Measurements from ENCODE around the gene MIB1.
"Not testable (repeated sequence)": the region's sequence is repeated elsewhere in the genome, so short reads cannot be mapped to it uniquely, and the experiment has no call there.

The MIB1 gene

GRCh38 chr18:21733011-21733410 is 7.6 kb upstream of the MIB1 start:
- no peaks in the 10 kb centered on the region for H3K9me3 ChIP-seq (replicated peaks; ENCODE audit: insufficient read depth, low read length)
- no peaks in the 10 kb centered on the region for H3K27me3 ChIP-seq (replicated peaks; ENCODE audit: insufficient read depth, low read length)
- H3K27ac ChIP-seq (ENCODE audit: low read length): no peak overlapping the region
- H4K20me1 ChIP-seq (ENCODE audit: insufficient read depth, low read length): no peaks in the 10 kb centered on the region
- H3K4me3 ChIP-seq (ENCODE audit: low read length): no peak overlapping the region
- no peaks in the 10 kb centered on the region for H3K9me2 ChIP-seq (replicated peaks; ENCODE audit: insufficient read depth, low read length)
- H2AFZ ChIP-seq (ENCODE audit: low read length): no peak overlapping the region
- H3K4me1 ChIP-seq (ENCODE audit: low read length): peaks cover 12% of the 10 kb centered on the region
- H3K4me2 ChIP-seq (ENCODE audit: low read depth, low read length): no peak overlapping the region
- H3K79me2 ChIP-seq (ENCODE audit: low read length): no peaks in the 10 kb centered on the region
- no peaks in the 10 kb centered on the region for H3K36me3 ChIP-seq (replicated peaks; ENCODE audit: insufficient read depth, low read length)
- no peaks in the 10 kb centered on the region; the same call in 1 of the 2 replicates for H3F3A ChIP-seq (ENCODE audit: insufficient read depth, low read length)
- TF ChIP-seq EZH2 (optimal IDR thresholded peaks at IDR 0.05; ENCODE audit: low read depth, low read length) (no peak), CTCF (IDR thresholded peaks at IDR 0.05; ENCODE audit: low read length) (no peak), EZH2phosphoT487 (IDR thresholded peaks at IDR 0.05; ENCODE audit: low read length) (no peak)
- no peak overlapping the region for H3K9ac ChIP-seq (ENCODE audit: low read length)
- no peak for DNase-seq

GRCh38 chr18:21735452-21736015 is 5.1 kb upstream of the MIB1 start:
- peaks cover 7% of the 10 kb centered on the region for H3F3A ChIP-seq (ENCODE audit: insufficient read depth, low read length)
- H2AFZ ChIP-seq (ENCODE audit: low read length): peak overlapping the region; percentile 80
- peak overlapping the region; percentile 79; the same call in 1 of the 2 replicates for H3K27ac ChIP-seq (ENCODE audit: low read length)
- peak; percentile 93 for DNase-seq
- no peak overlapping the region for H3K4me3 ChIP-seq (ENCODE audit: low read length)
- H3K4me1 ChIP-seq (ENCODE audit: low read length): peaks cover 12% of the 10 kb centered on the region
- H3K27me3 ChIP-seq (replicated peaks; ENCODE audit: insufficient read depth, low read length): no peaks in the 10 kb centered on the region
- TF ChIP-seq EZH2 (optimal IDR thresholded peaks at IDR 0.05; ENCODE audit: low read depth, low read length) (no peak), CTCF (IDR thresholded peaks at IDR 0.05; ENCODE audit: low read length) (no peak), EZH2phosphoT487 (IDR thresholded peaks at IDR 0.05; ENCODE audit: low read length) (no peak)
- H3K4me2 ChIP-seq (ENCODE audit: low read depth, low read length): peak overlapping the region; percentile 59; the same call in 1 of the 2 replicates
- peak overlapping the region; percentile 40; the same call in 1 of the 2 replicates for H3K9ac ChIP-seq (ENCODE audit: low read length)
- H3K36me3 ChIP-seq (replicated peaks; ENCODE audit: insufficient read depth, low read length): no peaks in the 10 kb centered on the region
- no peaks in the 10 kb centered on the region for H4K20me1 ChIP-seq (ENCODE audit: insufficient read depth, low read length)
- no peaks in the 10 kb centered on the region for H3K9me3 ChIP-seq (replicated peaks; ENCODE audit: insufficient read depth, low read length)
- H3K9me2 ChIP-seq (replicated peaks; ENCODE audit: insufficient read depth, low read length): no peaks in the 10 kb centered on the region
- no peaks in the 10 kb centered on the region for H3K79me2 ChIP-seq (ENCODE audit: low read length)

GRCh38 chr18:21736926-21737325 is 3.7 kb upstream of the MIB1 start:
- H3K27ac ChIP-seq (ENCODE audit: low read length); H3K9me2 ChIP-seq (replicated peaks; ENCODE audit: insufficient read depth, low read length); H3K9ac ChIP-seq (ENCODE audit: low read length); DNase-seq; H3K4me3 ChIP-seq (ENCODE audit: low read length); H3K9me3 ChIP-seq (replicated peaks; ENCODE audit: insufficient read depth, low read length); H3K27me3 ChIP-seq (replicated peaks; ENCODE audit: insufficient read depth, low read length); H4K20me1 ChIP-seq (ENCODE audit: insufficient read depth, low read length); H2AFZ ChIP-seq (ENCODE audit: low read length); H3K4me2 ChIP-seq (ENCODE audit: low read depth, low read length); H3K79me2 ChIP-seq (ENCODE audit: low read length); H3K36me3 ChIP-seq (replicated peaks; ENCODE audit: insufficient read depth, low read length): not testable (repeated sequence)
- H3K4me1 ChIP-seq (ENCODE audit: low read length): peaks cover 12% of the 10 kb centered on the region
- H3F3A ChIP-seq (ENCODE audit: insufficient read depth, low read length): peaks cover 10% of the 10 kb centered on the region

Data from MM.1S (cell line).